GM12878 (cell line): ENCODE measurements around the gene TEX2. TPM values are rescaled to one million over a fixed set of nuclear protein-coding genes. Genes with fewer than 3 reads are reported as not detected.
"Not testable (repeated sequence)": the region's sequence is repeated elsewhere in the genome, so short reads cannot be mapped to it uniquely, and the experiment has no call there.

ENCODE experiments used
- ATAC-seq: fragments of 200-7000 bp; cut with Tn5 transposase; 3 replicates; pipeline ENCODE4 v1.9.1; 2020; ENCODE audit warnings: mild to moderate bottlenecking, moderate library complexity
- BruUV-seq: library from RNA; stranded (reverse); fragments of 400-500 nt; replicated peaks from 2 replicates; lab custom pipeline; 2021; lab: Mats Ljungman, UMichigan
- CTCF ChIA-PET: fragments of 300-600 bp; sonication (Branson Sonifier 250); formaldehyde crosslinking; extraction: SDS; loops from one replicate; lab custom pipeline; 2021; ENCODE audit warnings: inconsistent platforms; lab: Yijun Ruan, JAX
- POLR2A ChIA-PET: fragments of 350-600 bp; formaldehyde crosslinking; extraction: SDS; loops from one replicate; lab custom pipeline; 2021; ENCODE audit warnings: inconsistent platforms; lab: Charles Lee
- RAD21 ChIA-PET: fragments of 300-600 bp; sonication (Branson Sonifier 250); formaldehyde crosslinking; loops from one replicate; lab custom pipeline; 2023; ENCODE audit warnings: antibody characterized with exemption; ENCODE audit not compliant: unreplicated experiment; lab: Charles Lee
- SMC1A ChIA-PET: fragments of 300-600 bp; sonication (Branson Sonifier 250); formaldehyde crosslinking; loops from one replicate; lab custom pipeline; 2023; ENCODE audit not compliant: unreplicated experiment, uncharacterized antibody; lab: Charles Lee
- DNase-seq: peaks from one replicate; pipeline ENCODE4 v3.0.0-alpha.2; 2011; ENCODE audit warnings: low read depth, low spot score
- FAIRE-seq: peaks from 3 replicates; lab custom pipeline; 2011; peaks lifted over from hg19 to GRCh38; lab: Jason Lieb, UNC
- H2AFZ ChIP-seq: 2 replicates; pipeline ENCODE4 v1.6.0; 2011; ENCODE audit warnings: low read depth, low read length, control low read depth; ENCODE audit not compliant: control insufficient read depth
- H3K27ac ChIP-seq: 2 replicates; pipeline ENCODE4 v1.5.1; 2011; ENCODE audit warnings: control low read depth; ENCODE audit not compliant: control insufficient read depth, insufficient read depth
- H3K27me3 ChIP-seq, 2 experiments: replicated peaks in 1 of 2; 2 replicates each; pipeline versions ENCODE4 v1.6.0 to v1.6.1; 2011; ENCODE audit warnings: low read length in 1 of 2; ENCODE audit not compliant: control insufficient read depth in 2 of 2, insufficient read depth in 2 of 2
- H3K36me3 ChIP-seq, 2 experiments: 2 replicates each; pipeline ENCODE4 v1.5.1; 2011; ENCODE audit warnings: low read length in 1 of 2; ENCODE audit not compliant: control insufficient read depth in 2 of 2, insufficient read depth in 2 of 2
- H3K4me1 ChIP-seq: 2 replicates; pipeline ENCODE4 v1.6.1; 2011; ENCODE audit warnings: mild to moderate bottlenecking, low read length, moderate library complexity, mixed read lengths; ENCODE audit not compliant: control insufficient read depth, insufficient read depth
- H3K4me2 ChIP-seq: 2 replicates; pipeline ENCODE4 v1.6.0; 2011; ENCODE audit warnings: control low read depth; ENCODE audit not compliant: control insufficient read depth, insufficient read depth
- H3K4me3 ChIP-seq: fragments of 200-600 bp; sonication (generic); 2 replicates; pipeline ENCODE4 v1.5.1; 2016
- H3K79me2 ChIP-seq: 2 replicates; pipeline ENCODE4 v1.6.0; 2011; ENCODE audit warnings: low read length; ENCODE audit not compliant: control insufficient read depth, insufficient read depth
- H3K9ac ChIP-seq: 2 replicates; pipeline ENCODE4 v1.8.0; 2011; ENCODE audit warnings: low read length, control low read depth, mixed read lengths; ENCODE audit not compliant: control insufficient read depth, insufficient read depth
- H3K9me3 ChIP-seq: replicated peaks from 3 replicates; pipeline ENCODE4 v1.5.1; 2011; ENCODE audit warnings: mild to moderate bottlenecking, low read length; ENCODE audit not compliant: control insufficient read depth, insufficient read depth
- H4K20me1 ChIP-seq: 2 replicates; pipeline ENCODE4 v1.6.0; 2011; ENCODE audit not compliant: control insufficient read depth, insufficient read depth
- ATF2 ChIP-seq: IDR thresholded peaks from 2 replicates; pipeline ENCODE4 v1.6.1; 2012; ENCODE audit warnings: low read length, inconsistent platforms
- BCLAF1 ChIP-seq: fragments of 450-650 bp; IDR thresholded peaks from 2 replicates; pipeline ENCODE4 v1.6.1; 2017; ENCODE audit warnings: antibody characterized with exemption, mild to moderate bottlenecking, moderate library complexity
- ETV6 ChIP-seq, 2 experiments: fragments of 450-650 bp in 1 of 2; IDR thresholded peaks in 1 of 2; conservative IDR thresholded peaks in 1 of 2; 2 replicates each; pipeline ENCODE4 v1.6.1; 2014; ENCODE audit warnings: antibody characterized with exemption in 1 of 2, borderline replicate concordance in 1 of 2, low read depth in 1 of 2, mild to moderate bottlenecking in 1 of 2, moderate library complexity in 1 of 2
- GATAD2B ChIP-seq: fragments of 450-650 bp; conservative IDR thresholded peaks from 2 replicates; pipeline ENCODE4 v1.6.1; 2017; ENCODE audit warnings: low read depth, mild to moderate bottlenecking, moderate library complexity
- IKZF2 ChIP-seq, 2 experiments: fragments of 450-650 bp; IDR thresholded peaks; 2 replicates each; pipeline ENCODE4 v1.6.1; 2017; ENCODE audit warnings: mild to moderate bottlenecking in 2 of 2, moderate library complexity in 2 of 2
- NKRF ChIP-seq: fragments of 450-650 bp; conservative IDR thresholded peaks from 2 replicates; pipeline ENCODE4 v1.6.1; 2017; ENCODE audit warnings: mild to moderate bottlenecking, moderate library complexity
- PML ChIP-seq: IDR thresholded peaks from 2 replicates; pipeline ENCODE4 v1.6.1; 2012; ENCODE audit warnings: low read length, inconsistent platforms
- RAD21 ChIP-seq: IDR thresholded peaks from 2 replicates; pipeline ENCODE4 v1.6.1; 2011; ENCODE audit warnings: mild to moderate bottlenecking, low read depth, low read length, moderate library complexity; ENCODE audit not compliant: insufficient read depth
- SMAD5 ChIP-seq: IDR thresholded peaks from 2 replicates; pipeline ENCODE4 v1.6.1; 2016; ENCODE audit warnings: antibody characterized with exemption, low read depth
- SMC3 ChIP-seq: IDR thresholded peaks from 2 replicates; pipeline ENCODE4 v1.6.1; 2011; ENCODE audit warnings: low read length, improper control_type of control experiment, borderline replicate concordance
- SP1 ChIP-seq: IDR thresholded peaks from one replicate; pipeline ENCODE4 v1.6.1; 2011; ENCODE audit warnings: low read depth, low read length
- ZNF622 ChIP-seq: fragments of 450-650 bp; IDR thresholded peaks from 2 replicates; pipeline ENCODE4 v1.6.1; 2017; ENCODE audit warnings: mild to moderate bottlenecking, inconsistent platforms
- WGBS: methylation state at CpG from one replicate; pipeline ENCODE4 v1.1.6; 2016; ENCODE audit warnings: low lambda C conversion rate; ENCODE audit not compliant: insufficient replicate concordance, insufficient coverage; ENCODE audit errors: missing lambda C conversion rate; 5-methylcytosine and 5-hydroxymethylcytosine counted together
- in situ Hi-C: fragments of 300-500 bp; cut with MboI; formaldehyde crosslinking; loops from 9 replicates; pipeline ENCODE4 v1.14.3; 2018; ENCODE audit warnings: mixed read lengths
- intact Hi-C: fragments of 100-400 bp; cut with micrococcal nuclease; formaldehyde crosslinking; loops from one replicate; pipeline ENCODE4 v1.14.2; 2022; ENCODE audit not compliant: unreplicated experiment
- polyA plus RNA-seq, 11 experiments: library from polyadenylated mRNA; depleted of rRNA in 4 of 11; unstranded in 6 of 11; stranded (reverse) in 5 of 11; fragments of >200 nt; fragmentation: Nextera tagmentation in 4 of 11; fragmentation: Illumina TruSeq in 1 of 11; extraction: Ambion mirVana in 4 of 11; extraction: Trizol in 1 of 11; gene quantifications; 1 replicate in 1 of 11; 2 replicates in 10 of 11; pipeline versions ENCODE4 v1.2.1 to v1.2.3, GENCODE V29; 2011 to 2016; ENCODE audit warnings: inconsistent platforms in 2 of 11, missing spikeins in 2 of 11, low read depth in 1 of 11
- total RNA-seq, 4 experiments: library from RNA; depleted of rRNA in 3 of 4; stranded (reverse); fragments of >200 nt in 3 of 4; fragmentation: Illumina TruSeq in 1 of 4; extraction: Trizol in 1 of 4; gene quantifications; 2 replicates each; pipeline versions ENCODE4 v1.2.1 to v1.2.3, GENCODE V29; 2013 to 2021

The TEX2 gene
- total and polyA plus RNA-seq, 10 of the 15 experiments (the other 5 are each of a cell fraction or from before 2014, with no cell fraction given), result 3.8 to 19.9 (median 15.8) TPM

GRCh38 chr17:64220604-64221003, 42.5 kb downstream of the TEX2 start:
- H3K27ac ChIP-seq, CTCF ChIA-PET, in situ Hi-C loops, FAIRE-seq, DNase-seq, POLR2A ChIA-PET, ATAC-seq, H3K36me3 ChIP-seq, H4K20me1 ChIP-seq, H3K79me2 ChIP-seq, H3K4me3 ChIP-seq, H3K9ac ChIP-seq, intact Hi-C loops, H2AFZ ChIP-seq, RAD21 ChIA-PET, H3K9me3 ChIP-seq, H3K4me2 ChIP-seq, H3K27me3 ChIP-seq, BruUV-seq: not testable (repeated sequence)
- 63% methylated on average over 1 of the region's 1 CpG for WGBS
- peaks cover 22% of the 10 kb centered on the region for H3K4me1 ChIP-seq
- SMC1A ChIA-PET, result interaction anchor here (0.6 kb wide), 1 partner anchor 83 kb away, joined by 3 read pairs; no protein-coding TSS in a partner anchor

- Histone ChIP-seq H3K9me3 (no peaks in the 10 kb centered on the region), H4K20me1 (no peaks in the 10 kb centered on the region), H3K79me2 (no peaks in the 10 kb centered on the region; the same call in 1 of the 2 replicates), H3K4me3 (no peak overlapping the region), H2AFZ (no peak overlapping the region), H3K9ac (no peak overlapping the region), H3K27ac (no peak overlapping the region), H3K4me2 (no peak overlapping the region), H3K4me1 (peaks cover 22% of the 10 kb centered on the region), H3K27me3 (no peaks in the 10 kb centered on the region), H3K36me3 (no peaks in the 10 kb centered on the region)
- WGBS, result 50% methylated on average over 2 of the region's 2 CpGs
- DNase-seq, result no peak
- intact Hi-C loops (no loop called here), in situ Hi-C loops (no loop called here)
- no peak for FAIRE-seq
- no peak for ATAC-seq
- ChIA-PET RAD21 (no interaction called here), CTCF (no interaction called here), SMC1A (no interaction called here), POLR2A (no interaction called here)
- BruUV-seq, result no TSS peak
- TF ChIP-seq ZNF622 (no peak), SMC3 (no peak), GATAD2B (no peak), SMAD5 (no peak), RAD21 (no peak), PML (no peak), NKRF (no peak), SP1 (no peak), ATF2 (no peak), IKZF2 (IDR thresholded peaks at IDR 0.05) (no peak), ETV6 (conservative IDR thresholded peaks at IDR 0.05 in 1 of 2, IDR thresholded peaks at IDR 0.05 in 1 of 2; ENCODE audit: borderline replicate concordance in 1 of 2, low read depth in 1 of 2) (no peak), BCLAF1 (no peak)
Measured at GRCh38 chr17:64219571-64219970, 43.5 kb downstream of the TEX2 start.
